DMS153 treated with DMSO at 0.1 percent for 48 hours (cell line): ENCODE data around the gene AMMECR1.

Experiments
- DNase-seq: peaks from one replicate; lab custom pipeline; 2025; ENCODE audit not compliant: unreplicated experiment; lab: John Stamatoyannopoulos, UW

AMMECR1 gene

GRCh38 chrX:110213183-110213582 is 104.7 kb downstream of the AMMECR1 start:
- DNase-seq: no peak

GRCh38 chrX:110212299-110212698 is 105.6 kb downstream of the AMMECR1 start:
- DNase-seq: no peak

GRCh38 chrX:110211340-110211739 is 106.5 kb downstream of the AMMECR1 start:
- no peak for DNase-seq

GRCh38 chrX:110210417-110211139 is 107.3 kb downstream of the AMMECR1 start:
- DNase-seq: no peak

- DNase-seq: no peak
Measured at GRCh38 chrX:110208092-110208491, 109.8 kb downstream of the AMMECR1 start.

GRCh38 chrX:110204986-110205385 is 112.9 kb downstream of the AMMECR1 start:
- DNase-seq: no peak

- DNase-seq: no peak
Measured at GRCh38 chrX:110201799-110202198, 116.1 kb downstream of the AMMECR1 start.

GRCh38 chrX:110194977-110195376 is 122.9 kb downstream of the AMMECR1 start:
- DNase-seq: no peak

- no peak for DNase-seq
Measured at GRCh38 chrX:110192516-110192915, 125.4 kb downstream of the AMMECR1 start.

- DNase-seq: no peak
Measured at GRCh38 chrX:110188701-110189558, 129.0 kb downstream of the AMMECR1 start.

- no peak for DNase-seq
Measured at GRCh38 chrX:110183314-110183713, 134.6 kb downstream of the AMMECR1 start.

- DNase-seq: no peak
Measured at GRCh38 chrX:110182865-110183264, 135.0 kb downstream of the AMMECR1 start.

- DNase-seq: no peak
Measured at GRCh38 chrX:110182362-110182761, 135.5 kb downstream of the AMMECR1 start.

- no peak for DNase-seq
Measured at GRCh38 chrX:110181459-110182137, 136.3 kb downstream of the AMMECR1 start.

GRCh38 chrX:110180928-110181310 is 137.0 kb downstream of the AMMECR1 start:
- no peak for DNase-seq

- no peak for DNase-seq
Measured at GRCh38 chrX:110180176-110180927, 137.5 kb downstream of the AMMECR1 start.

GRCh38 chrX:110178179-110178865 is 139.6 kb downstream of the AMMECR1 start:
- no peak for DNase-seq

- no peak for DNase-seq
Measured at GRCh38 chrX:110175696-110176095, 142.2 kb downstream of the AMMECR1 start.

- no peak for DNase-seq
Measured at GRCh38 chrX:110175146-110175545, 142.7 kb downstream of the AMMECR1 start.
